GM19463 (cell line): ENCODE data around the gene C10orf105.

Experiments used
- ATAC-seq: cut with Tn5 transposase; IDR thresholded peaks from one replicate; pipeline ENCODE4 v1.9.1; 2021; ENCODE audit warnings: mild to moderate bottlenecking, moderate library complexity; ENCODE audit not compliant: unreplicated experiment

Gene C10orf105

GRCh38 chr10:71719464-71720201, at the start of gene C10orf105:
C10orf105 (minus strand) TSS chr10:71719778; CDS start chr10:71716337, 3,441 bp downstream.
- ATAC-seq, result no peak

GRCh38 chr10:71767420-71768035, 48.0 kb upstream of the C10orf105 start:
- ATAC-seq, result no peak

- no peak for ATAC-seq
Measured at GRCh38 chr10:71766717-71767419, 47.3 kb upstream of the C10orf105 start.

GRCh38 chr10:71765906-71766716, 46.5 kb upstream of the C10orf105 start:
- no peak for ATAC-seq

- no peak for ATAC-seq
Measured at GRCh38 chr10:71765176-71765904, 45.8 kb upstream of the C10orf105 start.

GRCh38 chr10:71763352-71764127, 44.0 kb upstream of the C10orf105 start:
- no peak for ATAC-seq

GRCh38 chr10:71762324-71762723, 42.7 kb upstream of the C10orf105 start:
- ATAC-seq, result no peak

GRCh38 chr10:71761541-71762113, 42.0 kb upstream of the C10orf105 start:
- ATAC-seq, result no peak

GRCh38 chr10:71761105-71761511, 41.5 kb upstream of the C10orf105 start:
- no peak for ATAC-seq

GRCh38 chr10:71757399-71757922, 37.9 kb upstream of the C10orf105 start:
- no peak for ATAC-seq

- ATAC-seq, result no peak
Measured at GRCh38 chr10:71756311-71757191, 37.0 kb upstream of the C10orf105 start.

GRCh38 chr10:71755179-71755879, 35.8 kb upstream of the C10orf105 start:
- no peak for ATAC-seq

- ATAC-seq, result no peak
Measured at GRCh38 chr10:71754562-71754961, 35.0 kb upstream of the C10orf105 start.

GRCh38 chr10:71753960-71754505, 34.5 kb upstream of the C10orf105 start:
- ATAC-seq, result no peak

- ATAC-seq, result no peak
Measured at GRCh38 chr10:71753091-71753959, 33.7 kb upstream of the C10orf105 start.

- ATAC-seq, result no peak
Measured at GRCh38 chr10:71752391-71753090, 33.0 kb upstream of the C10orf105 start.
